GM19324 (cell line): ENCODE results near the gene GNRH2.
"Not testable (repeated sequence)": the region's sequence is repeated elsewhere in the genome, so short reads cannot be mapped to it uniquely, and the experiment has no call there.

Source experiments
- ATAC-seq: cut with Tn5 transposase; IDR thresholded peaks from one replicate; pipeline ENCODE4 v1.9.1; 2021; ENCODE audit warnings: mild to moderate bottlenecking, moderate library complexity; ENCODE audit not compliant: unreplicated experiment, low FRiP score

The GNRH2 gene

DNA sequence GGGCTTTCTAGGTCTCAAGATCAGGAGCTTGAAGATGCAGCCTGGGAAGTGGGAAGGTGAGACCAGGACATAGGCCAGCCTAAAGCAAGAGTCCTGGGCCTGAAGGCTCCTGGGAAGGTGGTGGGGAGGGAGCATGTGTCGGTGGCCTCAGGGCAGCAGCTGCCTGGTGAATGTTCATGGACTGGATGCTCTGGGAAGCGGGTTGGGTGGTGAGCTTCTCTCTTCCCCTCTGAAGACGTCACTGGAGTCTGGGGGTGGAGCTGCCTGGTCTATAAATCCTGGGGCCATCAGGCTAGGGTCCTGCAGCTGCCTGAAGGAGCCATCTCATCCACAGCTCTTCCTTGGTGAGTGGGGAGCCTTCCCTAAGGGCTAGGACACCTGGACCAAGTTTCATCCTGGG is at the start of gene GNRH2:
TSS of gene GNRH2 (plus strand) at position 301 of the 400 bp plus-strand sequence. CDS start 793 bp downstream, outside the sequence.
- no peak for ATAC-seq

DNA sequence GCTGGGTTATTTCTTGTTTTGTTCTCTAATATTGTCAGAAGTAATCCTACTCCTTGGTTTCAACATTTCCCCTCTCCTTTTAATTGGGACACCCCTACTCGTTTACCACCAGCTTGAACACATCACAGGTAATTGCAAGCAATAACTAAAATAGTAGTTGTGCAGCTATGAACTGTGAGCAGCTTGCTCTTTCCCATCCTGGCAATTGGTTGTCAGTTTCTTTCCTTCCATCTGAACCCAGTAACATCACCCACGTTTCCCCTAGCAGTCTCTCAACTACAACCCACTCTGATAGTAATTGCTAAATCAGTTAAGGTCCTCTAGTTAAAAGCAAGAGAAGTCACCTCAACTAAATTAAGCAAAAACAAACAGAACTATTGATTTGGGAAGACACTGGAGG is 47.6 kb upstream of the GNRH2 start:
- ATAC-seq = no peak

- ATAC-seq = no peak
Observed at GRCh38 chr20:2998728-2999127, 44.7 kb upstream of the GNRH2 start.

GRCh38 chr20:3000852-3001523 is 42.4 kb upstream of the GNRH2 start:
- ATAC-seq = no peak

GRCh38 chr20:3003416-3003815 is 40.0 kb upstream of the GNRH2 start:
- ATAC-seq = no peak

GRCh38 chr20:3010985-3011723 is 32.3 kb upstream of the GNRH2 start:
- no peak for ATAC-seq

GRCh38 chr20:3011752-3012151 is 31.7 kb upstream of the GNRH2 start:
- ATAC-seq = no peak

GRCh38 chr20:3013771-3014170 is 29.7 kb upstream of the GNRH2 start:
- no peak for ATAC-seq

- no peak for ATAC-seq
Observed at GRCh38 chr20:3014179-3014578, 29.2 kb upstream of the GNRH2 start.

- no peak for ATAC-seq
Observed at GRCh38 chr20:3014662-3015061, 28.8 kb upstream of the GNRH2 start.

DNA sequence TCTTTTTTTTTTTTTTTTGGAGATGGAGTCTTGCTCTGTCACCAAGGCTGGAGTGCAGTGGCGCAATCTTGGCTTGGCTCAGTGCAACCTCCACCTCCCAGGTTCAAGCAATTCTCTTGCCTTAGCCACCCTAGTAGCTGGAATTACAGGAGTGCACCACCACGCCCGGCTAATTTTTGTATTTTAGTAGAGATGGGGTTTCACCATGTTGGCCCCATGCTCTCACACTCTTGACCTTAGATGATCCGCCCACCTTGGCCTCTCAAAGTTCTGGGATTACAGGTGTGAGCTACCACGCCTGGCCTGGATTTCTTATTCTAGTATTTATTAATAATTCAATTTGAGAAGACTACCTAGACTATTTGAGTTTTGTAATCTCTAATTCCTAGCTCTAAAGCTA is 28.1 kb upstream of the GNRH2 start:
- not testable (repeated sequence) for ATAC-seq

GRCh38 chr20:3021327-3021726 is 22.1 kb upstream of the GNRH2 start:
- no peak for ATAC-seq

- no peak for ATAC-seq
Observed at GRCh38 chr20:3021777-3022176, 21.6 kb upstream of the GNRH2 start.

- not testable (repeated sequence) for ATAC-seq
Observed at GRCh38 chr20:3022559-3023490, 20.6 kb upstream of the GNRH2 start.

GRCh38 chr20:3027987-3028386 is 15.4 kb upstream of the GNRH2 start:
- no peak for ATAC-seq

DNA sequence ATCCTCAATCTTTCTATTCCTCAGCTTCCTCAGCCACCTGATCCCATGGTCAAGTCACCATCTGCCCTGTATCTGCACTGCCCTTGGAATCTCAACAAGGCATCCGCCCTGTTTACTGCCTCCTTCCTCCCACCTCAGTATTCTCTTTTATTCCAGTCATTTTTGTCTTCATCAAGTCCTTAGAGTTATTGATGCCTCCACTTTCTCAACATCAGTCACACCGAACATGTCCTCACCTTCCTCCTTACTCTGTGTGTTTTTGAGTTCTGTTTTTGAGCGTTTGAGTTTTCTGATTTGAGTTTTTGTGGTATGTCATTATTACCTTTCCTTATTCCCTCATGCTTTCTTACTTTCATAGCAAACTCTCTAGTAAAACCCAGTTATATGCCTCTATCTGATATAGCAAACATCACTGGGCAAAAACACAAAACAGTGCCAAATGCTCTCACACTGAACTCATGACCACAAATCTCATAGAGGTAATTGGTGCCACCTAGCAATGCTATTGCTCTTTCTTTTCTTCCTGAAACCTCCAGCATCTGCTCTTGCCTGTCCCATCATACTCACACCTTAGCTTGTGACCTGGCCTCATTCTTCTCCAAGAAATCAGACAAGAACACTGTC is 11.8 kb upstream of the GNRH2 start:
- ATAC-seq = no peak

GRCh38 chr20:3032624-3033023 is 10.8 kb upstream of the GNRH2 start:
- no peak for ATAC-seq

DNA sequence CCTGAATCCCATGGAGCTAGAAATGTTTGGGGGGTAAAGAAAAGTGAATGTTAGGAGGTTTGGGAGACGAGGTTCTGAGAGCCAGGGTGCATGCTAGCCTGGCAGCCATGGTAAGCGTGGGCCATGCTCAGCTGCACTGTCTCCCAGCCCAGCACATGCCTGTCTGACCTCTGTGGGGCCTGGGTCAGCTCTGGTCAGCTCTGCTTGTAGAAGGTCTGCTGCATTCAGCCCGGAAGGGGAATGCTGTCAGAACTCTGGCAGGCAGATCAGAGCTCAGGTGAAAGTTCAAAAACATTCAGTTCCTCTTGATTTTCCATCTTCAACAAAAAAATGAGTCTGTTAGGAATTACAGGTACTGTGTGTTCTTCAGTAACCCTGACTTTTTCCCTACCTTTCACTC is 5.8 kb upstream of the GNRH2 start:
- ATAC-seq = no peak

DNA sequence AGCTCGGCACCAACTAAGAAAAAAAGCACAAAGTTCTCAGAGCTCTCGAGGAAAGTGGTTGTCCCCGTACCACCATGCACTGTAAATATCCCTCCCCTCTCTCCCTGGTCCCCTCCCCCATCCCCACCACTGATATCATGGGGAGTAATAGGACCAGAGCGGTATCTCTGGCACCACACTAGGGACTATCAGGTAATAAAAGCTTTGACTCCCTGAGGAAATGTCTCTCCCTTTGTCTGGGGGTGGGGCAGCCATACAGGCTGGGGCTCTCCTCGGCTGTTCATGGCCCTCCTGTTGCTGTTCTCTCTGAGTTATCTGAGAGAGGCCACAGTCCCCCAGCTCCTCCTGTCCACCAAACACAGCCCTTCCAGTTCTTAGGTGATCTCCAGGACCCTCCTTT is 5.0 kb upstream of the GNRH2 start:
- ATAC-seq = no peak

GRCh38 chr20:3039426-3039825 is 4.0 kb upstream of the GNRH2 start:
- ATAC-seq = no peak

GRCh38 chr20:3040086-3040485 is 3.3 kb upstream of the GNRH2 start:
- no peak for ATAC-seq
